Activated CD8-positive, alpha-beta memory T cell treated with anti-CD3 and anti-CD28 coated beads, Interleukin-2, amount 50 U/mL, for 48 hours (primary cell): ENCODE data around the gene CAMTA1.

Source experiments
- DNase-seq: peaks from one replicate; pipeline ENCODE4 v3.0.0-alpha.2; 2020

Gene CAMTA1

GRCh38 chr1:7250597-7251453, 465.6 kb downstream of the CAMTA1 start:
- no peak for DNase-seq

GRCh38 chr1:7251454-7251800, 466.2 kb downstream of the CAMTA1 start:
- DNase-seq = no peak

- DNase-seq = no peak
Measured at GRCh38 chr1:7252411-7253117, 467.3 kb downstream of the CAMTA1 start.

GRCh38 chr1:7253118-7253480, 467.8 kb downstream of the CAMTA1 start:
- DNase-seq = no peak

GRCh38 chr1:7253988-7254587, 468.8 kb downstream of the CAMTA1 start:
- DNase-seq = no peak

GRCh38 chr1:7255303-7256058, 470.2 kb downstream of the CAMTA1 start:
- DNase-seq = no peak

- DNase-seq = no peak
Measured at GRCh38 chr1:7256526-7256925, 471.3 kb downstream of the CAMTA1 start.

- DNase-seq = no peak
Measured at GRCh38 chr1:7257225-7257624, 472.0 kb downstream of the CAMTA1 start.

- DNase-seq = no peak
Measured at GRCh38 chr1:7258589-7259135, 473.4 kb downstream of the CAMTA1 start.

- no peak for DNase-seq
Measured at GRCh38 chr1:7259955-7260354, 474.7 kb downstream of the CAMTA1 start.

- no peak for DNase-seq
Measured at GRCh38 chr1:7261490-7261889, 476.2 kb downstream of the CAMTA1 start.

- DNase-seq = no peak
Measured at GRCh38 chr1:7262611-7263010, 477.4 kb downstream of the CAMTA1 start.

GRCh38 chr1:7263021-7263960, 478.0 kb downstream of the CAMTA1 start:
- DNase-seq = no peak

- no peak for DNase-seq
Measured at GRCh38 chr1:7264101-7264500, 478.8 kb downstream of the CAMTA1 start.

- DNase-seq = no peak
Measured at GRCh38 chr1:7265771-7266371, 480.6 kb downstream of the CAMTA1 start.

- DNase-seq = no peak
Measured at GRCh38 chr1:7266561-7266960, 481.3 kb downstream of the CAMTA1 start.

- no peak for DNase-seq
Measured at GRCh38 chr1:7267493-7267892, 482.2 kb downstream of the CAMTA1 start.

- DNase-seq = no peak
Measured at GRCh38 chr1:7268983-7269382, 483.7 kb downstream of the CAMTA1 start.

GRCh38 chr1:7269525-7269924, 484.3 kb downstream of the CAMTA1 start:
- no peak for DNase-seq

GRCh38 chr1:7274256-7274655, 489.0 kb downstream of the CAMTA1 start:
- no peak for DNase-seq

- DNase-seq = no peak
Measured at GRCh38 chr1:7278045-7278444, 492.8 kb downstream of the CAMTA1 start.
